Measurements from ENCODE around the gene SLF1. TPM values are rescaled to one million over a fixed set of nuclear protein-coding genes. Genes with fewer than 3 reads are reported as not detected.

The SLF1 gene
- polyA plus RNA-seq, 2 of the 4 experiments (the other 2 are of a cell fraction) = 11.4 to 17.1 TPM

DNA sequence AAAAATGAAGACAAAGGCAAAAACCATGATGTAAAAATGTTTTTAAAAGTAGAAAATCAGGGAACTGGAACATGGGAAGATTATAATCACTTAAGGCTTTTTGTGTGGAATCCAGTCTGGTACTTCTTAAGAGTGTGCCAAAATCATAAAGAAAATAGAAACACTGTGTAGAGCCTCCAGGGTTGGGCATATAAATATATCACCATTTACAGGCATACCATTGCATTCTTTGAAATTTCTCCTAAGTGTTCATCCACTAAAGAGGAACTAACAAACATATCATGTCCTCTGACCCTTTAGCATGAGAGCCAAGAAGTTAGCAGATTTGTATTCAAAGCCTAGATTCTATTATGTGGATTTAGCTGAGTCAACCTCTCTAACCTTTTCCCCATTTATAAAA is 93.3 kb downstream of the SLF1 start:
- FAIRE-seq = no peak

DNA sequence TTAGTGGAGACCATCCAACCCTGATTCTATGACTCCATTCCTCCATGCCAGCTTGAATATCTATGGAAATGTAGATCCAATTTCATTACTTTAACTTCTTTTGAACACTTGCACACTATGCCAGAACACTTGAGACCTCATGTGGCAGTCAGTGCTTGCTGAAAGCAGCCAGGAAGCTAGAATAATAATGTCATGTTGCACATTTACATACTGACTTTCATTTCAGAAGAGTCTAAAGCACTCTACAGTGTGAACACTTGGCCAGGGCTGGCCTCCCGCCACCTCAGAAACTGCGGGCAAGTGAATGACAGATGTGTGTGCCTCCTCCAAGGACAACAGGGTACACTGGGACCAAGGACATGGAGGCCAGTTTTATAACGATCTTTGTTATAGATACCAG is 97.3 kb downstream of the SLF1 start:
- no peak for FAIRE-seq
- H3K4me1 ChIP-seq = no peaks in the 10 kb centered on the region
- ATAC-seq = no peak
- TF ChIP-seq ELK1 (IDR thresholded peaks at IDR 0.05; ENCODE audit: low read depth, low read length) (no peak), EHMT2 (IDR thresholded peaks at IDR 0.05; ENCODE audit: low read depth) (no peak), RNF2 (IDR thresholded peaks at IDR 0.05; ENCODE audit: borderline replicate concordance, low read depth) (no peak), TFCP2L1 (CRISPR knock-in tag; IDR thresholded peaks at IDR 0.05) (no peak), ATOH8 (CRISPR knock-in tag; IDR thresholded peaks at IDR 0.05; ENCODE audit: low read depth) (no peak), ZC3H11A (IDR thresholded peaks at IDR 0.05) (no peak), MYC (IDR thresholded peaks at IDR 0.05; ENCODE audit: borderline replicate concordance, low read length) (no peak)
- no peaks in the 10 kb centered on the region for H3K9me3 ChIP-seq
- no peak for DNase-seq (ENCODE audit: low read depth in 1 of 2, low spot score in 1 of 2)
- POLR2A ChIA-PET = no interaction called here
- no peak overlapping the region for H3K27ac ChIP-seq
- H3K4me2 ChIP-seq = no peak overlapping the region
- CTCF ChIA-PET = interaction anchor here (0.6 to 2.7 kb wide), 2 partner anchors 21 to 191 kb away, joined by 6 to 10 read pairs; no protein-coding TSS in a partner anchor
- WGBS (ENCODE audit: missing lambda C conversion rate) = 78% methylated on average over 3 of the region's 3 CpGs
- H3K4me3 ChIP-seq = no peak overlapping the region

More for the DNA sequence above, 93.3 kb downstream of the SLF1 start:
- POLR2A ChIA-PET = no interaction called here
- H3K27ac ChIP-seq = no peak overlapping the region
- no peaks in the 10 kb centered on the region for H3K9me3 ChIP-seq
- no peak for ATAC-seq
- CTCF ChIA-PET = no interaction called here
- H3K4me3 ChIP-seq = no peak overlapping the region
- DNase-seq (ENCODE audit: low read depth in 1 of 2, low spot score in 1 of 2) = no peak
- H3K4me2 ChIP-seq = no peak overlapping the region
- no peaks in the 10 kb centered on the region for H3K4me1 ChIP-seq
- no peak for TF ChIP-seq CTCF (IDR thresholded peaks at IDR 0.05)

DNA sequence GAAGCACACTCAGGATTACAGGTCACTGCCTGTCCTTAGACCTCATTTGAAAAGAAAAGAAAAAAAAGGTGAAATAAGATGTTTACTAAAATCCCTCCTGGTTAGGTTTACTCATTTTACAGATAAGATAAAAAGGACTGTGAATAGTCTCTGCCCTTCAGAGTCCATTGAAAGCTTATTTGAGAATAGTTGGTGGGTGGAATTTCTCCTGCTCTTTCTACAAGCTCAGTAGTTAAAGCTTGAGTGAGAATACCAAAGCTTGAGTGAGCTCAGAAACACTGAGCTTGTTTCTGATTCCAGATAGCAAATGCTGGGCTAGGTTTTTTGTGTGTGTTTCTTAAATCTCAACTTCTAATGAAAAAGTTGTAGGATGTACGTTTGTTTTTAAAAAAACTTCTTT is 106.7 kb downstream of the SLF1 start:
- H3K4me1 ChIP-seq = no peaks in the 10 kb centered on the region
- no peak overlapping the region for H3K4me3 ChIP-seq
- FAIRE-seq = no peak
- no peak for TF ChIP-seq CBX8 (IDR thresholded peaks at IDR 0.05)
- no peak for TF ChIP-seq ZC3H11A (IDR thresholded peaks at IDR 0.05)
- no peak overlapping the region for H3K4me2 ChIP-seq
- DNase-seq (ENCODE audit: low read depth in 1 of 2, low spot score in 1 of 2) = no peak
- no peak overlapping the region for H3K27ac ChIP-seq
- no peak for ATAC-seq
- CTCF ChIA-PET = interaction anchor here (3.1 kb wide), 1 partner anchor 13 kb away, joined by 11 read pairs; no protein-coding TSS in a partner anchor
- 35% methylated on average over 1 of the region's 1 CpG for WGBS (ENCODE audit: missing lambda C conversion rate)
- H3K9me3 ChIP-seq = no peaks in the 10 kb centered on the region
- POLR2A ChIA-PET = no interaction called here

DNA sequence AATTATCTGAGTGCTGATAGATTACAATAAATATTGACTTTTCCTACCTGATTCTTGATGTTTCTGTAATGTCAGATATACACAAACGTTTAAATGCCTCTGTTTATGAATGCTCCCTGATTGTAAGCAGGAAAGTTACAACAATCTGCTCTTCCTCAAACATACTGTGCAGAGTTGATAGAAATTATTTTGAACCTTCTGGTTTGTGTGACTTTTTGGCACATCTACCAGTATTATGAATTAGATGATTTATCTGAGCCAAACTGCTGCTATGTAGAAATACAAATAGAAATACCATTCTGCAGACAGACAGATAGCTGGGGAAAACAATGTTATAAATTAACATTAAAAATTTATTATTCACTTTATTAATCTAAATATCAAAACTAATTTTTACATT is 113.0 kb downstream of the SLF1 start:
- 23% methylated on average over 1 of the region's 1 CpG for WGBS (ENCODE audit: missing lambda C conversion rate)

GRCh38 chr5:94736498-94736897 is 118.0 kb downstream of the SLF1 start:
- FAIRE-seq (no peak), ATAC-seq (no peak), DNase-seq (ENCODE audit: low read depth in 1 of 2, low spot score in 1 of 2) (no peak)
- H3K27ac ChIP-seq = no peak overlapping the region
- CTCF ChIA-PET = interaction anchor here (1.1 to 3.0 kb wide), 4 partner anchors 14 to 437 kb away, joined by 3 to 14 read pairs (median 10); no protein-coding TSS in a partner anchor
- H3K4me2 ChIP-seq = no peak overlapping the region
- no peak overlapping the region for H3K4me3 ChIP-seq
- POLR2A ChIA-PET = no interaction called here
- 76% methylated on average over 1 of the region's 1 CpG for WGBS (ENCODE audit: missing lambda C conversion rate)
- no peaks in the 10 kb centered on the region for H3K9me3 ChIP-seq
- TF ChIP-seq HDAC2 (IDR thresholded peaks at IDR 0.05) = no peak
- no peak for TF ChIP-seq NPAS2 (CRISPR knock-in tag; IDR thresholded peaks at IDR 0.05; ENCODE audit: borderline replicate concordance)
- no peak for TF ChIP-seq GATA3 (IDR thresholded peaks at IDR 0.05; ENCODE audit: borderline replicate concordance)
- no peak for TF ChIP-seq CHD4 (IDR thresholded peaks at IDR 0.05; ENCODE audit: borderline replicate concordance)
- no peaks in the 10 kb centered on the region for H3K4me1 ChIP-seq

More for the DNA sequence above, 113.0 kb downstream of the SLF1 start:
- CTCF ChIA-PET = no interaction called here
- ATAC-seq (no peak), FAIRE-seq (no peak), DNase-seq (ENCODE audit: low read depth in 1 of 2, low spot score in 1 of 2) (no peak)
- POLR2A ChIA-PET = no interaction called here
- TF ChIP-seq RNF2 (IDR thresholded peaks at IDR 0.05; ENCODE audit: borderline replicate concordance, low read depth) = no peak
- no peaks in the 10 kb centered on the region for H3K4me1 ChIP-seq
- H3K9me3 ChIP-seq = no peaks in the 10 kb centered on the region
- no peak overlapping the region for H3K4me3 ChIP-seq
- no peak overlapping the region for H3K27ac ChIP-seq
- no peak overlapping the region for H3K4me2 ChIP-seq
